Natural killer cell (primary cell): ENCODE results near the gene PRDM11. TPM values are rescaled to one million over a fixed set of nuclear protein-coding genes. Genes with fewer than 3 reads are reported as not detected.

ENCODE experiments used
- ATAC-seq, 3 donors: fragments of 150-1000 bp in 2 of 3; fragments of 200-7000 bp in 1 of 3; cut with Tn5 transposase; 1 replicate in 1 of 3; 2 replicates in 2 of 3; pipeline ENCODE4 v1.10.0; 2021; ENCODE audit warnings: mild to moderate bottlenecking in 2 of 3, moderate library complexity in 2 of 3
- DNase-seq, 2 donors: peaks; one replicate each; pipeline versions ENCODE4 v3.0.0 to v3.0.0-alpha.2; 2013 to 2021; ENCODE audit warnings: mixed read lengths in 1 of 2
- H3K27ac ChIP-seq: one replicate; pipeline ENCODE4 v1.5.1; 2013; ENCODE audit warnings: mild to moderate bottlenecking, low read length
- H3K27me3 ChIP-seq: one replicate; pipeline ENCODE4 v1.6.1; 2013; ENCODE audit warnings: low read length; ENCODE audit not compliant: control insufficient read depth, insufficient read depth
- H3K36me3 ChIP-seq: one replicate; pipeline ENCODE4 v1.6.1; 2013; ENCODE audit warnings: low read length; ENCODE audit not compliant: control insufficient read depth, insufficient read depth
- H3K4me1 ChIP-seq: one replicate; pipeline ENCODE4 v1.6.1; 2013; ENCODE audit warnings: low read length; ENCODE audit not compliant: control insufficient read depth, insufficient read depth
- H3K4me3 ChIP-seq: one replicate; pipeline ENCODE4 v1.5.1; 2013; ENCODE audit warnings: low read length
- H3K9me3 ChIP-seq: one replicate; pipeline ENCODE4 v1.6.1; 2013; ENCODE audit warnings: low read length; ENCODE audit not compliant: control insufficient read depth, insufficient read depth
- H3K27ac Mint-ChIP-seq, 2 donors: one replicate each; pipeline ENCODE4 v1.8.0; 2022; ENCODE audit warnings: mild to moderate bottlenecking in 2 of 2, mixed read lengths in 2 of 2, moderate library complexity in 1 of 2
- H3K27me3 Mint-ChIP-seq, 2 donors: one replicate each; pipeline ENCODE4 v1.8.0; 2022; ENCODE audit warnings: low read depth in 2 of 2, mixed read lengths in 2 of 2
- H3K36me3 Mint-ChIP-seq: one replicate; pipeline ENCODE4 v1.8.0; 2022; ENCODE audit warnings: mixed read lengths
- H3K4me1 Mint-ChIP-seq, 2 donors: one replicate each; pipeline ENCODE4 v1.8.0; 2022; ENCODE audit warnings: mixed read lengths in 2 of 2
- H3K4me3 Mint-ChIP-seq: one replicate; pipeline ENCODE4 v1.8.0; 2022; ENCODE audit warnings: mild to moderate bottlenecking, moderate library complexity, mixed read lengths
- H3K9me3 Mint-ChIP-seq, 2 donors: one replicate each; pipeline ENCODE4 v1.8.0; 2022; ENCODE audit warnings: mixed read lengths in 2 of 2
- WGBS: methylation state at CpG from one replicate; pipeline ENCODE4 v1.1.7; 2013; ENCODE audit warnings: missing lambda C conversion rate; ENCODE audit not compliant: insufficient coverage; 5-methylcytosine and 5-hydroxymethylcytosine counted together
- intact Hi-C: fragments of 100-400 bp; cut with micrococcal nuclease; formaldehyde crosslinking; loops from one replicate; pipeline ENCODE4 v1.14.2; 2022
- total RNA-seq, 4 donors: library from RNA; stranded (reverse); fragments of 120-200 nt in 1 of 4; gene quantifications; one replicate each; pipeline versions ENCODE4 v1.2.3 to v1.2.4, GENCODE V29; 2013 to 2022
- TF ChIP-seq, protein P1 (sequence below): fragments of 200-600 bp; IDR thresholded peaks from one replicate; pipeline ENCODE4 v1.8.0; 2022; ENCODE audit warnings: antibody characterized with exemption

The PRDM11 gene
- total RNA-seq, 3 donors from 2014 or later (not counting 1 experiment from before 2014, with no cell fraction given): 10.3 to 14.7 (median 13.7) TPM

DNA sequence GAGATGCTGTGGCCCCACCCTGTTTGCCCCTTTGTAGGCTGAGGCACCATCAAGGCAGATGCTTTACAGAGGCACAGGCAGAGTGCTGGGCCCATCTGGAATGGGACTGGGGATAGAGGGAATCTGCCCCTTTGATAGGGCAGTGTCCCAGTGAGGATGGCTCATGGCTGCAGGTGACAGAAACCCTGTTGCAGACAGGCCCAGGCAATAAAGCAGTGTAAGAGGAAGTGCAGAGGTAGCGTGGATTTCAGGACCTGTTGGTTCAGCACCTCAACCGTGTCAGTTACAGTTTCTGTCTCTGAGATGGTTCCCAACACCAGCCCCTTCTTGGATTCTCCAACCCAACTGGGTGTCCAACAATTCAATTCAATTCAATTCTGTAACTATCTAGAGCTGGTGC is 25.1 kb downstream of the PRDM11 start:
- WGBS: 75% methylated on average over 2 of the region's 2 CpGs
- H3K4me3 ChIP-seq: no peak overlapping the region
- no peak for ATAC-seq
- Mint-ChIP-seq H3K9me3 (no peaks in the 10 kb centered on the region), H3K4me3 (no peak overlapping the region), H3K4me1 (peaks cover 27 to 44% of the 10 kb centered on the region in 2 donors), H3K27me3 (no peaks in the 10 kb centered on the region), H3K27ac (no peak overlapping the region), H3K36me3 (no peaks in the 10 kb centered on the region)
- H3K9me3 ChIP-seq: no peaks in the 10 kb centered on the region
- no peak for DNase-seq
- intact Hi-C loops: no loop called here
- H3K36me3 ChIP-seq: no peaks in the 10 kb centered on the region
- no peaks in the 10 kb centered on the region for H3K27me3 ChIP-seq
- TF ChIP-seq, protein P1, sequence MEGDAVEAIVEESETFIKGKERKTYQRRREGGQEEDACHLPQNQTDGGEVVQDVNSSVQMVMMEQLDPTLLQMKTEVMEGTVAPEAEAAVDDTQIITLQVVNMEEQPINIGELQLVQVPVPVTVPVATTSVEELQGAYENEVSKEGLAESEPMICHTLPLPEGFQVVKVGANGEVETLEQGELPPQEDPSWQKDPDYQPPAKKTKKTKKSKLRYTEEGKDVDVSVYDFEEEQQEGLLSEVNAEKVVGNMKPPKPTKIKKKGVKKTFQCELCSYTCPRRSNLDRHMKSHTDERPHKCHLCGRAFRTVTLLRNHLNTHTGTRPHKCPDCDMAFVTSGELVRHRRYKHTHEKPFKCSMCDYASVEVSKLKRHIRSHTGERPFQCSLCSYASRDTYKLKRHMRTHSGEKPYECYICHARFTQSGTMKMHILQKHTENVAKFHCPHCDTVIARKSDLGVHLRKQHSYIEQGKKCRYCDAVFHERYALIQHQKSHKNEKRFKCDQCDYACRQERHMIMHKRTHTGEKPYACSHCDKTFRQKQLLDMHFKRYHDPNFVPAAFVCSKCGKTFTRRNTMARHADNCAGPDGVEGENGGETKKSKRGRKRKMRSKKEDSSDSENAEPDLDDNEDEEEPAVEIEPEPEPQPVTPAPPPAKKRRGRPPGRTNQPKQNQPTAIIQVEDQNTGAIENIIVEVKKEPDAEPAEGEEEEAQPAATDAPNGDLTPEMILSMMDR: no peak
- no peaks in the 10 kb centered on the region for H3K4me1 ChIP-seq
- H3K27ac ChIP-seq: no peak overlapping the region

DNA sequence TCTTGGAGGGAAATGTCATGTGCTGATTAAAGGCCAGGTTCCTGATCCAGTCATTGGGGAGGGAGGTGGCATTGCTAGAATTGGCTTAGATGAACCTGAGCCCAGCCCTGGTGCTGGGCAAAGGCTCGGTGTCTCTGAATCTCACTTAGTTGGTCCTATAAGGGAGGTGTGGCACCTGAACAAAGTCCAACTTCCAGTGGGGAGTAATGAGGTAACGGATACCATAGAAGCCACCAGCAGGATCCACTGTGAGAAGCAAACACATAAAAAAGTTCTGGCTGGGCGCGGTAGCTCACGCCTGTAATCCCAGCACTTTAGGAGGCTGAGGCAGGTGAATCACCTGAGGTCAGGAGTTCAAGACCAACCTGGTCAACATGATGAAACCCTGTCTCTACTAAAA is 26.6 kb downstream of the PRDM11 start:
- no peak overlapping the region for H3K4me3 ChIP-seq
- ATAC-seq: no peak
- H3K27ac Mint-ChIP-seq: no peak overlapping the region
- H3K27ac ChIP-seq: no peak overlapping the region
- peaks cover 24 to 35% of the 10 kb centered on the region in 2 donors for H3K4me1 Mint-ChIP-seq
- no peak overlapping the region for H3K4me3 Mint-ChIP-seq
- H3K9me3 ChIP-seq: no peaks in the 10 kb centered on the region
- no peaks in the 10 kb centered on the region for H3K9me3 Mint-ChIP-seq
- peaks cover 0 to 2% of the 10 kb centered on the region in 2 donors for H3K27me3 Mint-ChIP-seq
- TF ChIP-seq, protein P1: no peak
- intact Hi-C loops: no loop called here
- DNase-seq: no peak
- no peaks in the 10 kb centered on the region for H3K27me3 ChIP-seq
- 97% methylated on average over 5 of the region's 5 CpGs for WGBS
- H3K36me3 ChIP-seq: no peaks in the 10 kb centered on the region
- no peaks in the 10 kb centered on the region for H3K4me1 ChIP-seq
- H3K36me3 Mint-ChIP-seq: no peaks in the 10 kb centered on the region

DNA sequence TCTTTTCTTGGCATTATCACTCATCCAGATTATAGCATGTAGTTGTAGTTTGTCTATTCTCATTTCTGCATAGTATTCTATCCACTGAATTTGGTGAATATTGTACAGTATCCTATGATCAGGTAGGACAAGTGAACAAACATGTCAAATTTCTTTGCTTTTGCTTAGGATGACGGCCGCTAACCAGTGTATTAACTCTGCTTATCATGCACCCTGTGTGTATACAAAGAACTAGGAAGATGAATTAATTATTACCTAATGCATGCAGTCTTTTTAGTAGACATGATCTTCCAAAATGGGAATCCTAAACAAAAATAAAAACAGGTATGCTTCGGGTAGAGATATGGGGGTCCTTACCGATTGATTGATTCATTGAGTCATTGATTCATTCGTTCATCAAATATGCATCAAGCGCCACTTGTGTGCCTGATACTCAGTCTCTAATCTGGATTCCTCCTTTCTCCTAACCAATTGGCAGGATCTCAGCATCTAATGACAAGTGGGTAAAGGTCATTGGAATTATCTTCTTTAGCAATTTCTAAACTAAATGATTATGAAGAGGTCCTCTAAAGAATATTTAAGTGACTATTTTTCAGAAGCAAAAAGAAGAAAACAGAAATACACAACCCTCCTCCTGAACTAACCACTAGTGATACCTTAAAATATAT is 27.9 kb downstream of the PRDM11 start:
- Histone ChIP-seq H3K27ac (no peak overlapping the region), H3K27me3 (no peaks in the 10 kb centered on the region), H3K9me3 (no peaks in the 10 kb centered on the region), H3K4me1 (no peaks in the 10 kb centered on the region), H3K4me3 (no peak overlapping the region), H3K36me3 (no peaks in the 10 kb centered on the region)
- no peak for ATAC-seq
- Mint-ChIP-seq H3K27ac (no peak overlapping the region), H3K27me3 (peaks cover 9 to 10% of the 10 kb centered on the region in 2 donors), H3K4me1 (peaks cover 29 to 39% of the 10 kb centered on the region in 2 donors), H3K36me3 (no peaks in the 10 kb centered on the region), H3K9me3 (no peaks in the 10 kb centered on the region), H3K4me3 (no peak overlapping the region)
- intact Hi-C loops: no loop called here
- 94% methylated on average over 5 of the region's 6 CpGs for WGBS
- TF ChIP-seq, protein P1: no peak
- DNase-seq: no peak

DNA sequence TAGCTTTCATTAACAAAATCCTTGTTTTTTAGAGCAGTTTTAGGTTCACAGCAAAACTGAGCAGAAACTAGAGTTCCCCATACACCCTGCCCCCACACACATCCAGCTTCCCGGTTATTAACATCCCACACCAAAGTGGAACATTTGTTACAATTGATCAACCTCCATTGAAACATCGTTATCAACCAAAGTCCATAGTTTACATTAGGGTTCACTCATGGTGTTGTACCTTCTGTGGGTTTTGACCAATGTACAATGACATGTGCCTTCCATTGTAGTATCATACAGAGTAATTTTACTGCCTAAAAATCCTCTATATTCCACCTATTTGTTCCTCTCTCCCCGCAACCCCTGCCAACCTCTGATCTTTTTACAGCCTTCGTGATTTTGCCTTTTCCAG is 28.5 kb downstream of the PRDM11 start:
- Histone ChIP-seq H3K27ac (no peak overlapping the region), H3K27me3 (peaks cover 5% of the 10 kb centered on the region), H3K36me3 (no peaks in the 10 kb centered on the region), H3K4me3 (no peak overlapping the region), H3K4me1 (peaks cover 5% of the 10 kb centered on the region), H3K9me3 (no peaks in the 10 kb centered on the region)
- Mint-ChIP-seq H3K4me3 (no peak overlapping the region), H3K4me1 (peaks cover 31 to 37% of the 10 kb centered on the region in 2 donors), H3K9me3 (no peaks in the 10 kb centered on the region), H3K27me3 (peaks cover 10 to 11% of the 10 kb centered on the region in 2 donors), H3K36me3 (no peaks in the 10 kb centered on the region), H3K27ac (no peak overlapping the region)
- DNase-seq: no peak
- TF ChIP-seq, protein P1: no peak
- WGBS: 96% methylated on average over 4 of the region's 4 CpGs
- intact Hi-C loops: no loop called here
- no peak for ATAC-seq
